Erythroblast (primary cell): ENCODE measurements around the gene PIK3R6.

ENCODE experiments used
- DNase-seq, 2 experiments: peaks; one replicate each; lab custom pipeline; 2025; lab: John Stamatoyannopoulos, UW
- GATA1 ChIP-seq: IDR thresholded peaks from 2 replicates; pipeline ENCODE4 v1.6.1; 2011; ENCODE audit warnings: low read depth, mild to moderate bottlenecking, control low read depth, low read length, moderate library complexity
- POLR2A ChIP-seq: IDR thresholded peaks from 2 replicates; pipeline ENCODE4 v1.6.1; 2011; ENCODE audit warnings: mild to moderate bottlenecking, low read length

PIK3R6 gene

DNA sequence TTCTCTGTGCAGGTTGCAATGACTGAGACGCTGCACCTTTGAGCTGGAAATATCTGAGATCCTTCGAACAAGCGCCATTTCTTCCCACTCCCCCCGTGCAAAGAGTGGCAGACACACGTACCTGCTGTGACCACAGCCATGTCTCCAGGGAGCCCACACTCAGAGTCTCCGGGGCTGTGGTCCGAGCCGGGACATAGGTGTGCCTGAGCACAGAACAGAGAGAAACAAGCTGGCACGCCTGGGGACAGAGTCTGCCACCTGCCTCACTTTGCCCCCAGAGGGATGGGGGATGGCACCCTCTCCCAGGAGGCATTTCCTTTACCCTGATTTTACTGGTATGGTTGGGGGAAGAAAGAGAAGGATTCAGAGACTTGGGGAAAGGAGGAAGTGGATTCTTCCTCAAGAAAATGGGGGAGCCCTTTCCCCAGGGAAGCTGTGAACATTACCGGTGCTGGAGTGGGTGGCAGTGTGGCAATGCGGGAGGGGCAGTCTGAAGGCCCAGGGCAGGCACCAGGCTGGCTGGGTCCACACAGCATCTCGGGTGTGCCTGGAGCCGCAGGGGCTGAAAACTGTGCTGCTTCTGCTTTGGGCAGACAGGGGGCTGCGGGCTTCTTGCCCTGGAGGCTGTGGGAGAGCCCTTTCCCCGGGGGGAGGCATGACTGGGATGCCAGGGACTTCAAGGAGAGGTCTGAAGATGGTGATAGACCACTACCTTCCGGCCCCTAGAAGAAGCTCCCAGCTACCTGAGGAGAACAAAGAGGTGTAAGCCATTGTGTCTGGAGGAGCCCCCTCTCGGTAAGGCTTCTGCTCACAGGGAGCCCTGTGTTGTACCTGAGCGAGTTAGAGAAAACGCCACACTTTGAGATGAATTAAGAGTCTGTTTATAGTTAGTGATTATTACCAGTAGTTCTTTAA, 6.6 kb upstream of the PIK3R6 start:
- no peak for DNase-seq
- TF ChIP-seq POLR2A (no peak), GATA1 (no peak)

- no peak for TF ChIP-seq POLR2A
- no peak for DNase-seq
These were observed 5.4 kb upstream of the PIK3R6 start for GRCh38 chr17:8872705-8873435.

GRCh38 chr17:8872036-8872704, 4.7 kb upstream of the PIK3R6 start:
- DNase-seq, result no peak
- TF ChIP-seq POLR2A, result no peak
- no peak for TF ChIP-seq GATA1

GRCh38 chr17:8871081-8871581, 3.7 kb upstream of the PIK3R6 start:
- no peak for DNase-seq

GRCh38 chr17:8870406-8871040, 3.0 kb upstream of the PIK3R6 start:
- DNase-seq, result no peak
- TF ChIP-seq GATA1 (no peak), POLR2A (no peak)

More at GRCh38 chr17:8871081-8871581, 3.7 kb upstream of the PIK3R6 start:
- TF ChIP-seq GATA1 (no peak), POLR2A (no peak)

GRCh38 chr17:8869114-8869815, 1.8 kb upstream of the PIK3R6 start:
- TF ChIP-seq POLR2A (no peak), GATA1 (no peak)
- DNase-seq, result peak in 1 of 2 experiments; percentile 14

GRCh38 chr17:8868529-8868951, 1.1 kb upstream of the PIK3R6 start:
- no peak for DNase-seq
- no peak for TF ChIP-seq GATA1
- no peak for TF ChIP-seq POLR2A

DNA sequence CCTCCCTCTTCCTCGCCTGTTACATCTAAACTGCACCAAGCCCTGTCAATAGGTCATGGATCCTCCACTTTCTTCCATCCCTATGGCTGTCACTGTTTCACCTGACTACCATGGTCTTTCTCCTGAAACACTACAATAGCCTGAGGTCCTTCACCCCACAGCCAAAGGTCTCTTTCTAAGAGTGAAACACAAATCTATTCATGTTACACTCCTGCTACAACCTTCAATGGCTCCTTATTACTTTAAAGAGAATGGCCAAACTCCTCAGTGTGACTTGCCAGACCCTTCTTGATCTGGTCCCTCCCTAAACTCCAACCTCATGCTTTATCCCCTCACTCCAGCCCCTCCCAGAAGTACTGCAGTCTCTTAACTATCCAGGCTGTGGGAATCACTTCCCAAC, 618 bp upstream of the PIK3R6 start:
- DNase-seq, result no peak
- no peak for TF ChIP-seq GATA1
- TF ChIP-seq POLR2A, result no peak

DNA sequence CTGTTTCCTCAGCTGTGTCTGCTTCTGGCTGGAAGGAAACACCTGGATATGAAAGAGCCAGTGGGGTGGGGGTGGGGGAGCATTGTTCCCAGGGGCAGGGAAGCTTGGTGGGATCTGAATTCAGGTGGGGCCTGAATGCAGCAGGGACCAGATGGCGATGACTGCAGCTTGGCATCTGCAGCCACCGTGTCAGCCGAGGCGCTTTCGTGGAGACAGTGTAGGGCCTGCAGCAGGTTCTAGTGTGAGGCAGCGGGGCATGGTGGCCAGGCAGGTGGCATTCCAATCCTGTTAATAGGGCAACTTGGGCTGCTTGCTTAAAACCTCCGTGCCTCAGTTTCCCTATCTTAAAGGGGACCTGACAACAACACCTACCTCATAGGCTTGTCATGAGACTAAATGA, 1.7 kb downstream of the PIK3R6 start:
- TF ChIP-seq GATA1 (no peak), POLR2A (no peak)
- DNase-seq, result no peak

DNA sequence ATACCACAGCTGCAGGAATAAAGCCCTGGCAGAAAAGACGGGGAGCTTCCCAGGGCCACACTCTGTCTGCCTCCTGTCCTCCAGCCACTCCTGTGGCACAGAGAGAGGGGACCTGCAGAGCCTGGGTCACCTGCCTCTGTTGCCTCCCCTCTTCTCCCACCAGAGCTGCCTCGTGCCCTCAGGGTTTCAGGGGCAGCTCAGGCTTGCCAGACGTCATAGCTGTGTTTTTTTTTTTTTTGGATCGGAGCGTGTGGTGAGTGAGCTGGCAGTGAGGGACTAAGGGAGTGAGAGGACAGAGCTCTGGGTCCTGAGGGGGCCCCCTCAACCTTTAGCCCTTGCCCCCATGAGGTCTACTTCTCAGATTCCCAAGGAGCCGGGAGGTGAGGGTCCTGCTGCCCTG, 2.1 kb downstream of the PIK3R6 start:
- no peak for DNase-seq
- TF ChIP-seq POLR2A (no peak), GATA1 (no peak)

- no peak for DNase-seq
- TF ChIP-seq GATA1 (no peak), POLR2A (no peak)
These were observed 5.0 kb downstream of the PIK3R6 start for GRCh38 chr17:8862213-8863056.

GRCh38 chr17:8861495-8862181, 5.8 kb downstream of the PIK3R6 start:
- no peak for TF ChIP-seq POLR2A
- no peak for TF ChIP-seq GATA1
- peak in 1 of 2 experiments; percentile 33 for DNase-seq
